ENCODE measurements around the gene KLHL29.
"Not testable (repeated sequence)": the region's sequence is repeated elsewhere in the genome, so short reads cannot be mapped to it uniquely, and the experiment has no call there.

DNA sequence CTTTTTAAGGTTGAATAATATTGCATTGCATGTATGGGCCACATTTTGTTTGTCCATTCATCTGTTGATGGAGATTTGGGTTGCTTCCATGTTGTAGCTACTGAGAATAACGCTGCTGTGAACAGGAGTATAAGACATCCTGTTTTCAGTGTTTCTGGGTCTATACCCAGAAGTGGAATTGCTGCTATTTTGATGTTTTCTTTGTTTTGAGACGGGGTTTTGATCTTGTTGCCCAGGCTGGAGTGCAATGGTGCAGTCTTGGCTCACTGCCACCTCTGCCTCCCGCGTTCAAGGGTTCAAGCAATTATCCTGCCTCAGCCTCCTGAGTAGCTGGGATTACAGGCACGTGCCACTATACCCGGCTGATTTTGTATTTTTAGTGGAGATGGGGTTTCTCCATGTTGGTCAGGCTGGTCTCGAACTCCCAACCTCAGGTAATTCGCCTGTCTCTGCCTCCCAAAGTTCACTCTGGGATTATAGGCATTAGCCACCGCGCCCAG lies 6.3 kb downstream of the KLHL29 start:
- TF ChIP-seq, protein P1, sequence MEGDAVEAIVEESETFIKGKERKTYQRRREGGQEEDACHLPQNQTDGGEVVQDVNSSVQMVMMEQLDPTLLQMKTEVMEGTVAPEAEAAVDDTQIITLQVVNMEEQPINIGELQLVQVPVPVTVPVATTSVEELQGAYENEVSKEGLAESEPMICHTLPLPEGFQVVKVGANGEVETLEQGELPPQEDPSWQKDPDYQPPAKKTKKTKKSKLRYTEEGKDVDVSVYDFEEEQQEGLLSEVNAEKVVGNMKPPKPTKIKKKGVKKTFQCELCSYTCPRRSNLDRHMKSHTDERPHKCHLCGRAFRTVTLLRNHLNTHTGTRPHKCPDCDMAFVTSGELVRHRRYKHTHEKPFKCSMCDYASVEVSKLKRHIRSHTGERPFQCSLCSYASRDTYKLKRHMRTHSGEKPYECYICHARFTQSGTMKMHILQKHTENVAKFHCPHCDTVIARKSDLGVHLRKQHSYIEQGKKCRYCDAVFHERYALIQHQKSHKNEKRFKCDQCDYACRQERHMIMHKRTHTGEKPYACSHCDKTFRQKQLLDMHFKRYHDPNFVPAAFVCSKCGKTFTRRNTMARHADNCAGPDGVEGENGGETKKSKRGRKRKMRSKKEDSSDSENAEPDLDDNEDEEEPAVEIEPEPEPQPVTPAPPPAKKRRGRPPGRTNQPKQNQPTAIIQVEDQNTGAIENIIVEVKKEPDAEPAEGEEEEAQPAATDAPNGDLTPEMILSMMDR (conservative IDR thresholded peaks at IDR 0.05; ENCODE audit: low read depth, low read length) = not testable (repeated sequence)
- not testable (repeated sequence) for TF ChIP-seq EZH2 (IDR thresholded peaks at IDR 0.05; ENCODE audit: low read length, unreplicated experiment); EZH2phosphoT487 (IDR thresholded peaks at IDR 0.05; ENCODE audit: borderline replicate concordance, low read length)
